T-cell (primary cell): ENCODE measurements around the gene SIDT2. TPM values are rescaled to one million over a fixed set of nuclear protein-coding genes. Genes with fewer than 3 reads are reported as not detected.

ENCODE experiments used
- ATAC-seq, 4 experiments: fragments of 200-7000 bp in 3 of 4; fragments of 150-1000 bp in 1 of 4; cut with Tn5 transposase; replicated peaks in 1 of 4; 1 replicate in 3 of 4; 2 replicates in 1 of 4; pipeline ENCODE4 v1.10.0; 2021; ENCODE audit warnings: moderate library complexity in 3 of 4, mild to moderate bottlenecking in 2 of 4, moderate number of reproducible peaks in 1 of 4
- CTCF ChIA-PET, 2 donors: fragments of 300-600 bp; sonication (Branson Sonifier 250); formaldehyde crosslinking; loops; one replicate each; lab custom pipeline; 2022; ENCODE audit warnings: antibody characterized with exemption in 2 of 2; lab: Charles Lee
- POLR2A ChIA-PET, 2 donors: fragments of 300-600 bp; sonication (Branson Sonifier 250); formaldehyde crosslinking; loops; one replicate each; lab custom pipeline; 2022; ENCODE audit warnings: antibody characterized with exemption in 2 of 2; lab: Charles Lee
- DNase-seq, 35 experiments: peaks; one replicate each; pipeline versions ENCODE4 v3.0.0 to v3.0.0-alpha.2; 2013 to 2023
- H3K27ac ChIP-seq: one replicate; pipeline ENCODE4 v1.5.1; 2013; ENCODE audit warnings: low read length
- H3K27me3 ChIP-seq, 2 experiments: replicated peaks in 1 of 2; 1 replicate in 1 of 2; 2 replicates in 1 of 2; pipeline versions ENCODE4 v1.6.1 to v1.7.0; 2013; ENCODE audit warnings: low read length in 1 of 2, mixed read lengths in 1 of 2; ENCODE audit not compliant: control insufficient read depth in 2 of 2, insufficient read depth in 2 of 2; ENCODE audit errors: extremely low read depth in 1 of 2
- H3K36me3 ChIP-seq, 2 donors: 1 replicate in 1 of 2; 2 replicates in 1 of 2; pipeline versions ENCODE4 v1.6.1 to v1.7.0; 2013; ENCODE audit warnings: low read length in 1 of 2; ENCODE audit not compliant: control insufficient read depth in 2 of 2, insufficient read depth in 1 of 2; ENCODE audit errors: extremely low read depth in 1 of 2
- H3K4me1 ChIP-seq, 2 experiments: 1 replicate in 1 of 2; 2 replicates in 1 of 2; pipeline versions ENCODE4 v1.6.1 to v1.7.0; 2013; ENCODE audit warnings: low read length in 2 of 2, mixed read lengths in 1 of 2; ENCODE audit not compliant: insufficient read depth in 2 of 2, control insufficient read depth in 1 of 2; ENCODE audit errors: extremely low read depth in 1 of 2
- H3K4me3 ChIP-seq, 2 donors: 1 replicate in 1 of 2; 2 replicates in 1 of 2; pipeline versions ENCODE4 v1.5.1 to v1.7.0; 2013; ENCODE audit warnings: mild to moderate bottlenecking in 2 of 2, low read length in 1 of 2, moderate library complexity in 1 of 2; ENCODE audit not compliant: control insufficient read depth in 1 of 2; ENCODE audit errors: extremely low read depth in 1 of 2
- H3K9me3 ChIP-seq: 2 replicates; pipeline ENCODE4 v1.7.0; 2013
- H3K27ac Mint-ChIP-seq, 2 donors: one replicate each; pipeline ENCODE4 v1.8.0; 2020 to 2021; ENCODE audit warnings: mild to moderate bottlenecking in 2 of 2, mixed read lengths in 2 of 2
- H3K27me3 Mint-ChIP-seq, 2 donors: one replicate each; pipeline ENCODE4 v1.8.0; 2021 to 2022; ENCODE audit warnings: mixed read lengths in 2 of 2
- H3K36me3 Mint-ChIP-seq: one replicate; pipeline ENCODE4 v1.8.0; 2021; ENCODE audit warnings: mixed read lengths
- H3K4me1 Mint-ChIP-seq, 3 donors: one replicate each; pipeline ENCODE4 v1.8.0; 2020 to 2022; ENCODE audit warnings: mixed read lengths in 3 of 3, mild to moderate bottlenecking in 1 of 3
- H3K4me3 Mint-ChIP-seq, 3 donors: one replicate each; pipeline ENCODE4 v1.8.0; 2020 to 2022; ENCODE audit warnings: mild to moderate bottlenecking in 3 of 3, mixed read lengths in 3 of 3, moderate library complexity in 3 of 3
- H3K9me3 Mint-ChIP-seq, 3 donors: one replicate each; pipeline ENCODE4 v1.8.0; 2020 to 2022; ENCODE audit warnings: mixed read lengths in 3 of 3
- WGBS: methylation state at CpG from one replicate; pipeline ENCODE4 v1.1.5; 2013; ENCODE audit warnings: missing lambda C conversion rate; ENCODE audit not compliant: insufficient coverage; 5-methylcytosine and 5-hydroxymethylcytosine counted together
- total RNA-seq, 35 experiments: library from RNA in 6 of 35; stranded (reverse) in 6 of 35; fragments of 120-200 nt in 1 of 35; gene quantifications; one replicate each; pipeline versions ENCODE4 v1.2.1 to v1.2.4 and lab custom pipeline; 2013 to 2026

SIDT2 gene
- total RNA-seq, 5 donors from 2014 or later (not counting 1 experiment from before 2014, with no cell fraction given): 46.3 to 110 (median 59.5) TPM

DNA sequence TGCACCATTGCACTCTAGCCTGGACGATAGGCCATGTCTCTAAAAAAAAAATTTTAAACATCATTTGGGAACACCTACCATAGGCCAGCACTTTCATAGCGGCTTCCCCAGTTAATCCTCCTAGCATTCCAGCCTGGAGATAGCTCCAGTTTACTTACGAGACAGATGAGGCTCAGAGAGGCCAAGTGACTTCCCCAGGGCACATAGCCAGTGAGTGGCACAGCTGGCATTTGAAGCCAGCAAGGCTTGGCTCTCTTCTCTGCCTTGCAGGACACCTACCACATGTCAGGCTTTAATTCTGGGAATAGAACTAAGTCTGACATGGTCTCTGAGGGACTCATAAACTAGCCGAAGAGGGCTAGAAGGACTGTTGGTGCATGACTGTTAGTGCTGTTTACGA lies 15.7 kb downstream of the SIDT2 start:
- H3K9me3 Mint-ChIP-seq: no peaks in the 10 kb centered on the region
- ChIA-PET POLR2A (no interaction called here), CTCF (no interaction called here)
- Histone ChIP-seq H3K36me3 (peaks cover 4 to 16% of the 10 kb centered on the region in 2 donors), H3K27me3 (no peaks in the 10 kb centered on the region), H3K4me1 (peaks cover 0 to 8% of the 10 kb centered on the region in 2 experiments), H3K27ac (no peak overlapping the region), H3K4me3 (no peak overlapping the region), H3K9me3 (no peaks in the 10 kb centered on the region)
- no peak for ATAC-seq
- H3K27me3 Mint-ChIP-seq: no peaks in the 10 kb centered on the region
- peaks cover 17% of the 10 kb centered on the region for H3K36me3 Mint-ChIP-seq
- DNase-seq: no peak
- no peak overlapping the region for H3K4me3 Mint-ChIP-seq
- H3K4me1 Mint-ChIP-seq: peaks cover 0 to 11% (median 6%) of the 10 kb centered on the region in 3 donors
- WGBS: 95% methylated on average over 4 of the region's 5 CpGs
- no peak overlapping the region for H3K27ac Mint-ChIP-seq

DNA sequence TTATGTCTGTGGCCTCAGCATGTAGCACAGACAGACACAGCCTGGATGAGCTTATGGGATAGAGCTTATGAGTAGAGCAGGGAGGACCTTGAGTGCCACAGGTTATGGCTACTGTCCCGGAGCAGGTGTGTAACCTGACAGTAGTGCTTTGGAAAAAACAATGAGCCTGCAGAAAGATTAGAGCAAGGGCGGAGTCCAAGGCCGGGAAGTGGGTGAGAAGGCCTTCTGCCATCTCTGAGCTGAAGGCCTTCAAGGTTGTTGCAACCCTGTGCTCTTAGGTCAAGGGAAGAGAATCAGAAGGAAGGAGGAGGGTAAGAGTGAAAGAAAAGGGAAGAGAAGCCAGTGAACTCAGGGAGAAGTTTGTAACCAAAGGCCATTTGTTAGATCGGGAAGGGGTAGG lies 16.7 kb downstream of the SIDT2 start:
- Histone ChIP-seq H3K4me1 (peaks cover 0 to 4% of the 10 kb centered on the region in 2 experiments), H3K9me3 (no peaks in the 10 kb centered on the region), H3K27ac (no peak overlapping the region), H3K4me3 (no peak overlapping the region), H3K27me3 (no peaks in the 10 kb centered on the region), H3K36me3 (peaks cover 4 to 6% of the 10 kb centered on the region in 2 donors)
- ChIA-PET POLR2A (interaction anchor here in 1 of 2 donors (0.7 kb wide), 1 partner anchor 15 kb away, joined by 3 read pairs; no protein-coding TSS in a partner anchor), CTCF (no interaction called here)
- DNase-seq (no peak), ATAC-seq (no peak)
- WGBS: 93% methylated on average over 4 of the region's 4 CpGs
- Mint-ChIP-seq H3K4me1 (peaks cover 0 to 11% (median 6%) of the 10 kb centered on the region in 3 donors), H3K9me3 (no peaks in the 10 kb centered on the region), H3K27me3 (no peaks in the 10 kb centered on the region), H3K36me3 (peaks cover 17% of the 10 kb centered on the region), H3K4me3 (no peak overlapping the region), H3K27ac (peak overlapping the region; percentile 73 to 80)

DNA sequence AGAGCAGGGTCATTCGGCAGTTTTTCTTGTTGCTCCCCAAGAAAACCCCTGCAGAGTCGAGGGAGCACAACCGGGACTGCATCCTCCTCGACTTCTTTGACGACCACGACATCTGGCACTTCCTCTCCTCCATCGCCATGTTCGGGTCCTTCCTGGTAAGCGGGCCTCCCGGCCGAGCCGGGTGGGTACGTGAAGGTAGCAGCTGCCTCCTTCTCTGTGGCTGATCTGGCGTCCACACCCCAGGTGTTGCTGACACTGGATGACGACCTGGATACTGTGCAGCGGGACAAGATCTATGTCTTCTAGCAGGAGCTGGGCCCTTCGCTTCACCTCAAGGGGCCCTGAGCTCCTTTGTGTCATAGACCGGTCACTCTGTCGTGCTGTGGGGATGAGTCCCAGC lies 17.2 kb downstream of the SIDT2 start:
- peaks cover 0 to 4% of the 10 kb centered on the region in 2 experiments for H3K4me1 ChIP-seq
- Mint-ChIP-seq H3K27ac (peak overlapping the region; percentile 25 to 62), H3K4me3 (no peak overlapping the region), H3K4me1 (peaks cover 0 to 11% (median 6%) of the 10 kb centered on the region in 3 donors), H3K36me3 (peaks cover 15% of the 10 kb centered on the region), H3K27me3 (no peaks in the 10 kb centered on the region), H3K9me3 (no peaks in the 10 kb centered on the region)
- no peaks in the 10 kb centered on the region for H3K9me3 ChIP-seq
- ChIA-PET CTCF (no interaction called here), POLR2A (interaction anchor here in 1 of 2 donors (0.7 kb wide), 1 partner anchor 16 kb away, joined by 3 read pairs; no protein-coding TSS in a partner anchor)
- ATAC-seq (peak in 1 of 4 experiments; percentile 6), DNase-seq (no peak)
- no peak overlapping the region for H3K27ac ChIP-seq
- H3K4me3 ChIP-seq: no peak overlapping the region
- H3K36me3 ChIP-seq: peaks cover 4 to 6% of the 10 kb centered on the region in 2 donors
- 77% methylated on average over 19 of the region's 19 CpGs for WGBS
- H3K27me3 ChIP-seq: no peaks in the 10 kb centered on the region

DNA sequence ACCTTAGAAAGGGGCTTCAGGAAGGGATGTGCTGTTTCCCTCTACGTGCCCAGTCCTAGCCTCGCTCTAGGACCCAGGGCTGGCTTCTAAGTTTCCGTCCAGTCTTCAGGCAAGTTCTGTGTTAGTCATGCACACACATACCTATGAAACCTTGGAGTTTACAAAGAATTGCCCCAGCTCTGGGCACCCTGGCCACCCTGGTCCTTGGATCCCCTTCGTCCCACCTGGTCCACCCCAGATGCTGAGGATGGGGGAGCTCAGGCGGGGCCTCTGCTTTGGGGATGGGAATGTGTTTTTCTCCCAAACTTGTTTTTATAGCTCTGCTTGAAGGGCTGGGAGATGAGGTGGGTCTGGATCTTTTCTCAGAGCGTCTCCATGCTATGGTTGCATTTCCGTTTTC lies 18.5 kb downstream of the SIDT2 start:
- H3K36me3 ChIP-seq: peaks cover 4 to 9% of the 10 kb centered on the region in 2 donors
- Mint-ChIP-seq H3K27ac (no peak overlapping the region), H3K4me3 (no peak overlapping the region), H3K36me3 (peaks cover 15% of the 10 kb centered on the region), H3K4me1 (peaks cover 0 to 10% (median 6%) of the 10 kb centered on the region in 3 donors), H3K27me3 (no peaks in the 10 kb centered on the region), H3K9me3 (no peaks in the 10 kb centered on the region)
- no peaks in the 10 kb centered on the region for H3K27me3 ChIP-seq
- H3K4me3 ChIP-seq: no peak overlapping the region
- DNase-seq (no peak), ATAC-seq (no peak)
- POLR2A ChIA-PET: interaction anchor here in 1 of 2 donors (0.6 kb wide), 1 partner anchor 294 kb away, joined by 3 read pairs; no protein-coding TSS in a partner anchor
- no peaks in the 10 kb centered on the region for H3K9me3 ChIP-seq
- WGBS: 96% methylated on average over 4 of the region's 7 CpGs
- CTCF ChIA-PET: interaction anchor here (0.5 to 0.9 kb wide), 2 partner anchors 33 to 1363 kb away, joined by 3 read pairs; no protein-coding TSS in a partner anchor
- no peak overlapping the region for H3K27ac ChIP-seq
- peaks cover 0 to 4% of the 10 kb centered on the region in 2 experiments for H3K4me1 ChIP-seq

DNA sequence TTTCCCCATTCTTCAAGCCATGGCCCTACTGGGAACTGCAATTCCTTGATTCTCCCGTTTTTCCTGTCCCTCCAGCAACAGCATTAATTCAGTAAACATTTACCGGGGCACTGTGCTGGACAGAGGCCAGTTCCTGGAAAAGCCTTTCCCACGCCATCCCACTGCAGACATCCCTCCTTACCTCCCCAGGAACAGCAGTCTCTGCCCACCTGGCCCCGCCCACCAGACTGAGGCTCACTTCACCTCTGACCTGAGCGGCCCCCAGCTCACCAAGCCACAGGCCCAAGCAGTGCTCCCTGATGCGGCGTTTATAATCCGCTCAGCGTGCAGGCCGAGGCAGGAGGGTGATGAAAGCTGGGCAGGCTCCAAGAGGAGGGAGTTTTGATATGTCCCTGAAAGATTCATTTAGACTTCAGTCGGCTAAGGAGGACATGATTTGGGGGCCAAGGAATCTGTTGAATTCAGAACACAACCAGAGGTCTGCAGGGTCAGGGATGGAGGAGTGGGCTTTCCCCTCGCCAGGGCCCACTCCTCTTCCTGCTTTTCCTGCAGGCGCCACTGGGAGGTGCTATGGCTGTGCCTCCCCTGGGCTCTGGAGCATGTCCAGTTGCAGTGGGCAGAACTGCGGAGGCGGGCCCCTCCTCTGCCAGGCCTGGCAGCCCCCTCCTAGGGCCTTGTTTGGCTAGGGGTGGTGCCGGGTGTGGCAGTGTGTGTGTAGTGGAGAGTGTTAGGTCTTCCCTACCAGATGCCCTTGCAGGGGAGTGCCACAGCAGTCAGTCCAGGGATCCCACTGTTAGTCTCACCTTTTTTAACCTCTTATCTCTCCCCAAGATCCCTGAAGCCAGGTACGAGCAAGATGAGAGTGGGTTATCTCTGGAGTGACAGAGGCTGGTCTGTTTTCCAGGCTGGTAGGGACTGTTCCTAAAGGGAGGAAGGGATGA lies 19.2 kb downstream of the SIDT2 start:
- Histone ChIP-seq H3K36me3 (peaks cover 4 to 9% of the 10 kb centered on the region in 2 donors), H3K4me1 (no peaks in the 10 kb centered on the region), H3K27ac (no peak overlapping the region), H3K27me3 (no peaks in the 10 kb centered on the region), H3K9me3 (no peaks in the 10 kb centered on the region), H3K4me3 (no peak overlapping the region)
- 91% methylated on average over 5 of the region's 17 CpGs for WGBS
- no peak overlapping the region for H3K27ac Mint-ChIP-seq
- DNase-seq: no peak
- ChIA-PET POLR2A (no interaction called here), CTCF (interaction anchor here in 1 of 2 donors (0.5 kb wide), 1 partner anchor 1362 kb away, joined by 3 read pairs; no protein-coding TSS in a partner anchor)
- H3K4me3 Mint-ChIP-seq: no peak overlapping the region
- no peak for ATAC-seq
- no peaks in the 10 kb centered on the region for H3K27me3 Mint-ChIP-seq
- peaks cover 0 to 6% (median 6%) of the 10 kb centered on the region in 3 donors for H3K4me1 Mint-ChIP-seq
- H3K36me3 Mint-ChIP-seq: peaks cover 15% of the 10 kb centered on the region
- no peaks in the 10 kb centered on the region for H3K9me3 Mint-ChIP-seq

DNA sequence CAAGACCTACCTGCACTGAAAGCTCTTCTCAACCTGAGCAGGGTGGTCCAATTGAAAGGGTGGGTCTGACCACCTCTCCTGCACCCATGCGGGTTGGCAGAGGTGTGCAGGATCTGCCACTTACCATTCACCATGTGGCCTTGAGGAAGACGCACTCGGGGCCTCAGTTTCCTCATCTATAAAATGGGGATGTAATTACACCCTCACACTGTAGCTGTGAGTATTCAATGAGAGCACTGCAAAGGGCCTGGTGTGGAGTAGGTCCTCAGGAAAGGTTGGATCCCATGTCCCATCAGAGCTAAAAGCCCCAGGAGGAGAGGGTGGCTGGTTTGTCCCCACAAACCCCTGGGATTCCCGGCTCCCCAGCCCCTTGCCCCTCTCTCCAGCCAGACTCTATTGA lies 20.1 kb downstream of the SIDT2 start:
- no peaks in the 10 kb centered on the region for H3K9me3 Mint-ChIP-seq
- no peak overlapping the region for H3K4me3 ChIP-seq
- no peak for ATAC-seq
- peaks cover 11% of the 10 kb centered on the region for H3K36me3 Mint-ChIP-seq
- no peak overlapping the region for H3K4me3 Mint-ChIP-seq
- 100% methylated on average over 1 of the region's 4 CpGs for WGBS
- no peaks in the 10 kb centered on the region for H3K4me1 ChIP-seq
- no peaks in the 10 kb centered on the region for H3K27me3 ChIP-seq
- H3K27me3 Mint-ChIP-seq: no peaks in the 10 kb centered on the region
- H3K9me3 ChIP-seq: no peaks in the 10 kb centered on the region
- no peak for DNase-seq
- peaks cover 10 to 17% of the 10 kb centered on the region in 2 donors for H3K36me3 ChIP-seq
- peaks cover 0 to 6% (median 2%) of the 10 kb centered on the region in 3 donors for H3K4me1 Mint-ChIP-seq
- CTCF ChIA-PET: no interaction called here
- POLR2A ChIA-PET: no interaction called here
- H3K27ac ChIP-seq: no peak overlapping the region
- H3K27ac Mint-ChIP-seq: no peak overlapping the region
